Measurements from ENCODE around the gene ZBTB18. TPM values are rescaled to one million over a fixed set of nuclear protein-coding genes. Genes with fewer than 3 reads are reported as not detected.
"Not testable (repeated sequence)": the region's sequence is repeated elsewhere in the genome, so short reads cannot be mapped to it uniquely, and the experiment has no call there.

Gene ZBTB18
- polyA plus RNA-seq, 1 of the 3 experiments (the other 2 are of a cell fraction) = 19.3 TPM

- POLR2A ChIA-PET = no interaction called here
- Histone ChIP-seq H3K4me3 (ENCODE audit: low read depth in 2 of 2, low read length in 1 of 2) (no peak overlapping the region), H3K36me3 (replicated peaks in 1 of 2; ENCODE audit: control insufficient read depth in 1 of 2, insufficient read depth in 2 of 2, low read length in 1 of 2) (no peaks in the 10 kb centered on the region), H2AFZ (ENCODE audit: low read depth) (no peak overlapping the region), H3K4me1 (ENCODE audit: control insufficient read depth in 1 of 2, insufficient read depth in 2 of 2, low read depth in 1 of 2, low read length in 1 of 2) (peaks cover 11 to 21% of the 10 kb centered on the region in 2 experiments; a peak in 3 of 4 replicates), H3K27me3 (ENCODE audit: insufficient read depth) (no peaks in the 10 kb centered on the region), H3K79me2 (ENCODE audit: insufficient read depth) (no peaks in the 10 kb centered on the region), H3K9ac (no peak overlapping the region), H3K9me3 (no peaks in the 10 kb centered on the region), H3K9me2 (no peaks in the 10 kb centered on the region), H3F3A (replicated peaks; ENCODE audit: insufficient read depth) (peaks cover 22% of the 10 kb centered on the region), H4K20me1 (ENCODE audit: insufficient read depth) (no peaks in the 10 kb centered on the region), H3K4me2 (no peak overlapping the region), H3K27ac (ENCODE audit: low read depth in 2 of 2, low read length in 1 of 2) (no peak overlapping the region)
- CTCF ChIA-PET = interaction anchor here (1.2 kb wide), 1 partner anchor 246 kb away, joined by 3 read pairs; no protein-coding TSS in a partner anchor
- TF ChIP-seq TCF12 (IDR thresholded peaks at IDR 0.05) = no peak
- TF ChIP-seq JUND (IDR thresholded peaks at IDR 0.05) = no peak
- 91% methylated on average over 2 of the region's 2 CpGs for WGBS (ENCODE audit: low lambda C conversion rate)
- no peak for DNase-seq
Measured at GRCh38 chr1:244013100-244013499, 38.0 kb upstream of the ZBTB18 start.

- H3K9ac ChIP-seq; H3K27ac ChIP-seq (ENCODE audit: low read depth in 2 of 2, low read length in 1 of 2); H3K79me2 ChIP-seq (ENCODE audit: insufficient read depth); H3K9me2 ChIP-seq; H4K20me1 ChIP-seq (ENCODE audit: insufficient read depth); H3K36me3 ChIP-seq (replicated peaks in 1 of 2; ENCODE audit: control insufficient read depth in 1 of 2, insufficient read depth in 2 of 2, low read length in 1 of 2); H3K27me3 ChIP-seq (ENCODE audit: insufficient read depth); H3K4me3 ChIP-seq (ENCODE audit: low read depth in 2 of 2, low read length in 1 of 2); DNase-seq; H3K9me3 ChIP-seq; H3K4me2 ChIP-seq; CTCF ChIA-PET; H2AFZ ChIP-seq (ENCODE audit: low read depth); POLR2A ChIA-PET: not testable (repeated sequence)
- Histone ChIP-seq H3F3A (replicated peaks; ENCODE audit: insufficient read depth) (peaks cover 22% of the 10 kb centered on the region), H3K4me1 (ENCODE audit: control insufficient read depth in 1 of 2, insufficient read depth in 2 of 2, low read depth in 1 of 2, low read length in 1 of 2) (peaks cover 11 to 19% of the 10 kb centered on the region in 2 experiments; a peak in 3 of 4 replicates)
- 30% methylated on average over 3 of the region's 3 CpGs for WGBS (ENCODE audit: low lambda C conversion rate)
Measured at GRCh38 chr1:244014862-244015261, 36.2 kb upstream of the ZBTB18 start.

- no peaks in the 10 kb centered on the region for H3K9me3 ChIP-seq
- no peaks in the 10 kb centered on the region for H3K79me2 ChIP-seq (ENCODE audit: insufficient read depth)
- H3K36me3 ChIP-seq (replicated peaks in 1 of 2; ENCODE audit: control insufficient read depth in 1 of 2, insufficient read depth in 2 of 2, low read length in 1 of 2) = no peaks in the 10 kb centered on the region
- no peak for DNase-seq
- H3K9ac ChIP-seq = no peak overlapping the region
- H3K4me2 ChIP-seq = no peak overlapping the region
- no peak for TF ChIP-seq GABPA (IDR thresholded peaks at IDR 0.05; ENCODE audit: low read depth)
- no peak for TF ChIP-seq CHD2 (IDR thresholded peaks at IDR 0.05; ENCODE audit: low read length, partially characterized antibody)
- TF ChIP-seq ZBTB33 (IDR thresholded peaks at IDR 0.05; ENCODE audit: borderline replicate concordance, low read depth) = no peak
- TF ChIP-seq RAD21 (IDR thresholded peaks at IDR 0.05; ENCODE audit: low read length) = no peak
- no peak for TF ChIP-seq YY1 (IDR thresholded peaks at IDR 0.05; ENCODE audit: low read depth)
- no peak for TF ChIP-seq RFX5 (IDR thresholded peaks at IDR 0.05; ENCODE audit: low read length)
- TF ChIP-seq USF2 (IDR thresholded peaks at IDR 0.05; ENCODE audit: borderline replicate concordance, low read depth, low read length) = no peak
- no peak for TF ChIP-seq USF1 (IDR thresholded peaks at IDR 0.05; ENCODE audit: borderline replicate concordance, low read depth)
- no peak for TF ChIP-seq GATA2 (CRISPR knock-in tag; IDR thresholded peaks at IDR 0.05)
- no peak for TF ChIP-seq TAF1 (IDR thresholded peaks at IDR 0.05; ENCODE audit: borderline replicate concordance, low read depth, low read length)
- no peak for TF ChIP-seq TCF12 (IDR thresholded peaks at IDR 0.05)
- no peak for TF ChIP-seq TEAD4 (IDR thresholded peaks at IDR 0.05; ENCODE audit: borderline replicate concordance, insufficient read depth)
- no peak for TF ChIP-seq FOXM1 (IDR thresholded peaks at IDR 0.05; ENCODE audit: low read depth)
- no peak for TF ChIP-seq MEF2A (IDR thresholded peaks at IDR 0.05; ENCODE audit: borderline replicate concordance, low read depth)
- TF ChIP-seq SMC3 (IDR thresholded peaks at IDR 0.05; ENCODE audit: low read depth, low read length) = no peak
- no peak for TF ChIP-seq RCOR1 (IDR thresholded peaks at IDR 0.05; ENCODE audit: low read length)
- TF ChIP-seq PBX3 (IDR thresholded peaks at IDR 0.05) = no peak
- TF ChIP-seq SIN3A (IDR thresholded peaks at IDR 0.05; ENCODE audit: borderline replicate concordance, low read depth, low read length) = no peak
- no peaks in the 10 kb centered on the region for H3K9me2 ChIP-seq
- H3F3A ChIP-seq (replicated peaks; ENCODE audit: insufficient read depth) = no peaks in the 10 kb centered on the region
- H3K4me3 ChIP-seq (ENCODE audit: low read depth in 2 of 2, low read length in 1 of 2) = no peak overlapping the region
- no peak overlapping the region for H2AFZ ChIP-seq (ENCODE audit: low read depth)
- ChIA-PET CTCF (no interaction called here), POLR2A (no interaction called here)
- H3K27ac ChIP-seq (ENCODE audit: low read depth in 2 of 2, low read length in 1 of 2) = no peak overlapping the region
- H4K20me1 ChIP-seq (ENCODE audit: insufficient read depth) = no peaks in the 10 kb centered on the region
- no peaks in the 10 kb centered on the region for H3K4me1 ChIP-seq (ENCODE audit: control insufficient read depth in 1 of 2, insufficient read depth in 2 of 2, low read depth in 1 of 2, low read length in 1 of 2)
- WGBS (ENCODE audit: low lambda C conversion rate) = 89% methylated on average over 4 of the region's 4 CpGs
- H3K27me3 ChIP-seq (ENCODE audit: insufficient read depth) = no peaks in the 10 kb centered on the region
Measured at GRCh38 chr1:244019982-244020485, 31.0 kb upstream of the ZBTB18 start.

Measured in SK-N-SH (cell line).